GM18870 (cell line): ENCODE results near the gene GALNTL6.
"Not testable (repeated sequence)": the region's sequence is repeated elsewhere in the genome, so short reads cannot be mapped to it uniquely, and the experiment has no call there.

ENCODE experiments used
- ATAC-seq: cut with Tn5 transposase; IDR thresholded peaks from one replicate; pipeline ENCODE4 v1.9.1; 2021; ENCODE audit warnings: moderate library complexity; ENCODE audit not compliant: unreplicated experiment

Gene GALNTL6

DNA sequence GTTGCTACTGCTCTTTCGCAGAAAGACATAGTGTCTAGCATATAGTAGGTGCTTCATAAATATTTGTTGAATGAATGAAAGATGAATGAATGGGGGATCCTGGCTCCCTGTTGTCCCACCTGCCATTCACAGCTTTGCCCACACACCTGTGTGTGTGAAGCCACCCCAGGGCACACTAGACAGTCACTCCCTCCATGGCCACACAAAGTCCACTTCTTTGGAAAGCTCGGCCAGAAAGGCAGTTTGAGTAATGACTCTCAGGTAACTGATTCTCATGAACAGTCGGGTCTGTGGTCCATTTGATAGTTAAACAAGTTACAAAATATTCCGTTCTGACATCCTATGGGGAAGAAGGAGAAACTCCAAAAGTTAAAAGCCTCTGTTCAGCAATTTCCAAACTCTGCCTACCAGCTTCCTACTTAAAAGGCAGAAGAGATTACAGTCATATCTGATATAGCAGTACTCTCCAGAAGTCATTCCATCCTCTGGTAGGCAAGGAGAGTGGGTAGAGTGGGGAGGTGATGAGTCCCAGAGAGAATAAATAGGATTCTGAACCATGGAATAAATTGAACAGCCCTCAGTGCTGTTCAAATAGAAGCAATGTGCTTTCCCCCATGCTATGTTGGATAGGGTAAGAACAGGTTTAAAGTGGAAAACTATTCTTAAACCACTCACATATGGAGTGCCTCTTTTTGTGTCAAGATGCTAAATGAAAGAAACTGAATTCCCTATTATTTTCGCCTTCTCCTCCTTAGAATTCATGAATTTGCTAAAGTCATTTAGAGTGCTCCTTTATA lies 1150.5 kb downstream of the GALNTL6 start:
- ATAC-seq = no peak

DNA sequence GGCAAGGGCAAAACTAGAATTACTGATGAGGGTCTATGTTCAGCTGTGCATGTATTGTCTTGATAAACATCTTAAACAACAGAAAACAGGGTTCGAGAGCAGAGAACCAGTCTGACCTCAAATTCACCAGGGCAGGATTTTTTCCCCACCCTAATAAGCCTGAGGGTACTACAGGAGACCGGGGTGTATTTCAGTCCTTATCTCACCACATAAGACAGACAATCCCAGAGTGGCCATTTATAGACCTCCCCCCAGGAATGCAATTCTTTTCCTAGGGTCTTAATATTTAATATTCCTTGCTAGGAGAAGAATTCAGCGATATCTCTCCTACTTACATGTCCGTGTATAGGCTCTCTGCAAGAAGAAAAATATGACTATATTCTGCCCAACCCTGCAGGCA lies 1157.0 kb downstream of the GALNTL6 start:
- not testable (repeated sequence) for ATAC-seq

DNA sequence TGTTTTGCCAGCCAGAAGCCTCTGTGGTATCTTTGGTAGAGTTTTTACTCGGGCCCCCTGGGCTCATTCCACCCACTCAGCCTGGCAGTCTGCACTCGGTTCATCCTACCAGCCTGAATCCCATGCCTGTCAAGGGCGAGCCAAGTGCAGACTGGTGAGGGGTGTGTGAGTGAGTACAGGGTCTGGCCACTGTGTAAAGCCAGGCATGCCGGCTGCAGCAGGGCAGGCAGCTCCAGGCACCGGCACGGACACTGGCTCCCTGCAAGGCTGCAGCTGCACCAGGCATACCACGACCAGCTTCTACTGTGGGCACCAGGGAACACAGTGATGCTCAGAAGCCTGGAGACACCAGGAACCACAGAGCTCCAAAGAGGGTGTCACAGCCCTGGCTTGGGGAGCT lies 1161.4 kb downstream of the GALNTL6 start:
- ATAC-seq = no peak

DNA sequence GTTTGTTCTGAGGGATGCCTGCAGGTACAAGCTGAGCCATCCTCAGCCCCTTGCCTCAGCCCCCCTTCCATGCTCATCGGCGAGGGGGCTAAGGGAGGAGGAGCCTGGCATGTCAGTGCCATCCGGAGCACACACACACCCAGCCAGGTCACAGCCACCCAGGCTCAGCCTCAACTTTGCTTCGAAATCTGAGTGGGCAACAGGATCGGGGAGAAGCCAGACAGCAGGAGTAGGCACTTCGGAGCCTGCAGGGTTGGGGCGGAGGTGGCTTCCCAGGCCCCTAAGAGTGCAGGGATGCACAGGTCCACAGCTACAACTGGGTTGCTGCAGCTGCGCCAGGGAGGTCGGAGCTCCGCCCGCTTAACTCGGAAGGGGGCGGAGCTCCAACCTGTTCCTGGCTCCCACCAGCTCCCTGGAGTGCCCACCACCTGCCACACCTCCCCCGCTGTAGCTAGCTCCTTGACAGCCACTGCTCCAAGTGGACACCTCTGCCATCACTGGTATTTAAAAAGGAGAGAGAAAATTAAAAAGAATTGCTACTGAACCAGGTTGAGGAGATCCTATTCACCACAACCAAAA lies 1162.5 kb downstream of the GALNTL6 start:
- no peak for ATAC-seq

DNA sequence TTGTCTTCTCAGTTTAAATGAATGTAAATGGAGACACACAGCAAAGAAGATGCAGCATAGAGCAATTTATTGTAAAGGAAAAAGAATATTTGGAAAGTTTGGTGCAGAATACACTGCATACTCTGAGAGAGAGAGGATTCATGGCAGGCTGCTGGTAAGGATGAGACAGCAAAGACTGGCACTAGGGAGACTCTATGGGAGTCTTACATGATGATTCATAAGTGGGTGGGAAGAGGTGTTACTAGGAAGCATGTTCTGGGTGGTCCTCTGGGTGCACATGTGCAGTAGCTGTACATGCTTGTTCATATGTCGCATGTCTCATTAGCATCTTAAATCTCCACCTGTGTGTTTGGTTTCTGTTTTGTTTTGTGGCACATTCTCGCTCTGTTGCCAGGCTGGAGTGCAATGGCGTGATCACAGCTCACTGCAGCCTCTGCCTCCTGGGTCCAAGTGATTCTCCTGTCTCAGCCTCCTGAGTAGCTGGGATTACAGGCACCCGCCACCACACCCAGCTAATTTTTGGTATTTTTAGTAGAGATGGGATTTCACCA lies 1164.4 kb downstream of the GALNTL6 start:
- peak; percentile 61 for ATAC-seq

DNA sequence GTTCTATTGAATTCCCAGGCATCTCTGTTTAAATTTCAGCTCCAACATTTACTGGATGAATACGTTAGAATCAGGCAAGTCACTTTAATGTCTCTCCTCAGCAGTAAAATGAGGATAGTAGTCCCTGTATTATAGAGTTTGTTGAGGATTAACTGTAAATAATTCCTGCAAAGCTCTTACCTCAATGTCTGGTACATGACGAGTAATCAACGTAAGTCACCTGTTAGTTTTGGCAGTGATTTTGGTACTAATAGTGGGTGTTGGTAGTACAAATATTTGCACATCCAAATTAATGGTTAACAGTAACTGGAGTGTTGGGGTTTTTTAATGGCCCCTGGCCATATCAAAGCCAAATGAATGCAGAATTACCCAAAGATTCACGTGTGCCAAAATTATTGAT lies 1165.6 kb downstream of the GALNTL6 start:
- no peak for ATAC-seq

DNA sequence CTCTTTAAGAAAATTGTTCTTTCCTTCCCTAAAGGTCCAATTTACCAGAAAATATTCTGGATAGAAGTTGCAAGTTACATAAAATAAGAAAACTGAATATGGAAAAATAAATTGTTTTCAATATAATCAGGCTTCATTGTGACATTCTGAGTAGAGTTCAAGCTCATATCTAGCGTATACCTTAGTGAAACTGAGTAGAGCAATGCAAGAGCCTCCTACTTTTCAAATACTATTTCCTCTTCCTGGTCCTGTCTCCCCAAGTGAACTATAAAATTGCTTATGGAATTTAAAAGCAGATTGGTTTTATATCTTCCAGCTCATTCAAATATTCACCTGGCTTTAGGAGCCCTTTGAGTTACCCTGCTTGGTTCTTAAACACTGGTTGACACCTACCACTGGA lies 1166.1 kb downstream of the GALNTL6 start:
- no peak for ATAC-seq

DNA sequence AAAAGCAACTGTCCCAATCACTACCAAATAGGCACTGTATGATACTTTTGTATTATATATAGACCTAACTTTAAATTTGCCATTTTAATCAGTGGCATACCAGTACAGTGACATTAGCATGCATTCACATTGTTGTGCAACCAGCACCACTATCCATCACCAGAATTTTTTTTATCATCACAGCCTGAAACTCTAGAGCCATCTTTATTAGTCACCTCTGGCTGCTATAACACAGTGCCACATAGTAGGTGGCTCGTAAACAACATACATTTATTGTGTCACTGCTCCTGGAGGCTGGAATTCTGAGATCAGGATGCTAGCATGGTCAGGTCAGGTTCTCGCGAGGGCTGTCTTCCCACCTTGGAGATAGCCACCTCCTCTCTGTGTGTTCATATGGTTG lies 1167.0 kb downstream of the GALNTL6 start:
- no peak for ATAC-seq

DNA sequence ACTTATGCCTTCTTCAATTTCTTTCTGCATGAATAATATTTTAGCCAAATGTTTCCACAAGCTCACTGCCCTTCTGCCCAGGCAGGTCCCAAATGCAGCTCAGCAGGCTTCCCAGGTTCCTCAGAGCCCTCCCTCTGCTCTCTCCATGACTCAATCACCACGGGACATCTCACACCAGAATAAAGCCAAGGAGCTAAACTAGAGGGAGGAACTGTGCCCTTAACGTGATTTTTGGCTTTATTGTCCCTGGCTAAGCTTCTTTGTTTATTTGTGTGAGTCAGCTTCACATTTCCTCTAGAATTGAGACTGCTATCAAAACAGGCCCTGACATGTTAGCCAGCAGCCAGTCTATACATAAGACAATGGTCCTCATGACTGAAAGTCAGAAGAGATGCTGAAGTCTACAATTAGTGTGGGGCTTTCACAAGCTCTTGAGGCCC lies 1169.0 kb downstream of the GALNTL6 start:
- ATAC-seq = no peak

DNA sequence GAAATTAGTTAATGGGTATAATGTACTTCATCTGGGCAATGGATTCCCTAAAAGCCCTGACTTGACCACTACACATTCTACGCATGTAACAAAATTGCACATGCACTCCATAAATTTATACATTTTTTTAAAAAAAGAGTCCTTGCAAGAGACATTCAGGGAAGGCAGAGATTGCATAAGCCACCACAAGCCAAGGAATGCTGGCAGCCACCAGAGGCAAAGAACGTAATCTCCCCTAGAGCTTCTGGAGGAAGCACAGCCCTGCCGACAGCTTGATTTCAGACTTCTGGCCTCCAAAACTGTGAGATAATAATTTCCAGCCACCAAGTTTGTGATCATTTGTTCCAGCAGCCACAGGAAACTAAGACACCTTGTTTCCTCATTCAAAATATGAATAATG lies 1169.8 kb downstream of the GALNTL6 start:
- no peak for ATAC-seq

DNA sequence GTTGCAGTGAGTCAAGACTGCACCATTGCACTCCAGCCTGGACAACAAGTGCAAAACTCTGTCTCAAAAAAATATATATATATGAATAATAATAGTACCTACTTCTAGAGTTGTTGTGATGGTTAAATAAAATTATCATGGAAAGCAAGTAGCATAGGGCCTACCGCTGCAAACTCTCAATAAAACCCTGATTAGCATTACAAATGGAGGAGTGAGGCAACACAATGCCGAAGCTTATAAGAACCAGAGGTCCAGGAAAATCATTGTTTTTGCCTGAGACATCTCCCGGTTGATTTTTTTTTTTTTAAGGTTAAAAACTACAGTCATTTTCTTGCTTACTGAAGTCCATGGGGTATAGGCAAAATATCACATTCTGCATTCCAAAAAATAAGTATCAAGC lies 1170.4 kb downstream of the GALNTL6 start:
- no peak for ATAC-seq

DNA sequence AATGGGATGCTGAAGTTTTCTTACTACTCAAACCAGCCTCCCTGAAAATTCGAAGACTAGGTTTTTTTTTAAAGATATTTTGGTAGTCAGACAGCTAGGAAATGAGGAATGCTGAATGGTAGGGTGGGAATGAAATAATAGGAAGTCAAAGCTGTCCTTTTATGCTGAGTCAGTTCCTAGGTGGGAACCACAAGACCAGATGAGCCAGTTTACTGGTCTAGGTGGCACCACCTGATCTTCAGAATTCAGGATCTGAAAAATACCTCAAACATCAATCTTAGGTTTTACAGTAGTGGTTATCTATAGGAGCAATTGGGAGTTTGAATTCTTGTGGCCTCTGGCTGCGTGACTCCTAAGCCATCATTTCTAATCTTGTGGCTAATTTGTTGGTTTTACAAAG lies 1172.3 kb downstream of the GALNTL6 start:
- no peak for ATAC-seq

DNA sequence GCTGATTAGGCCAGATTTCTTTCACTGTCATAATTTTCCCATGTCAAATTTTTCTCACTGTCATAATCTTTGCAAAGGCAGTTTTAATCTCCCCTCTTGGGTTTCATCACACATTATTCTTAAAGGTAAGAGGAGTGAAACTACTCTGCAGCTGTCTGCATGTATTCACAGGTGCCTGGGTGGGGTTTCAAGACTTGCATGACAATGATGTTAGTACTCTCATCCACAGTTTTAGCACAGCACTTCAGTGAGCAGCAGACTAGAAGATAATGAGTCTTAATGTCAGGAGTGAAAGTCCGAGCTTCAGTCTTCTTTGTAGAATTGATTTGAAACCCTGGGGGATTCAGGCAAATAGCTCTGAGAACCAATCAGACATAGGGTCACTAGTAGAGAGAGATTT lies 1172.9 kb downstream of the GALNTL6 start:
- peak; percentile 79 for ATAC-seq

DNA sequence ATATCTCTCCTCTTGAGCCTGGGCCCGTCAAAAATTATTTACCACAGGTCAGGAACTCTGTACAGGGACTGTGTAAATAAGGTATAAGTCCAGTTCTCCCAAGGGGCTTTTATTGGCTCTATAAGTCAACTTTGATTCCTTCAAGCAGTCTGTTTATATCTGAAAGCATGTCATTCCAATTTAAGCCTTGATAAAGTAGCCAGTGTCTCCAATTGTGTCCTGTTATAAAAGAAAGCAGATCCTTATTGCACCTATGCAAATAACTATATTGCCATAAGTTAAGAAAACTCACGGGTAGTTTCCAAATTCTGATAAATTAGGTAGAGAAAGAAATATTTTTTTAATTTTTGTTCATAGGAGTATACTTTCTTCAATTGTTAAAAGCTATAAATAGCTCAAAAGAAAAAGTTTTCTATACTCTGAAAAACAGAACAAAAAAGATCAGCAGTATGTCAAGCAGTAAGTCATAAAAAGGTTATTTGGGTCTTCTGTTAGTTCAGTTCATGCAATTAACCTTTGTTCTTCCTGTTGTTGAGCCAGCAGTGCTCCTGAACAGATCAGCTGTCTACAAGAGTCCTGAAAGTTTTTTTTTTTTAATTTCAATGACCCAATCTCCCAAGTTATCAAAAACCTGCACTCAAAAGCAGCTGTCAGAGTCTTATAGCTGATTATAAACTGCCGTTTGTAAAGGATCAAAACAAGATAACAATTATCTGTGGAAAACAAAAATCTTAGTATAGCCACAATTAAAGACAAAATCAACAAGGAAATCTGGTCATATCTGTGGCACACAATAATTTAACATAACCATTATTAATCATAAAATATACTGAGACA lies 1177.0 kb downstream of the GALNTL6 start:
- ATAC-seq = no peak

DNA sequence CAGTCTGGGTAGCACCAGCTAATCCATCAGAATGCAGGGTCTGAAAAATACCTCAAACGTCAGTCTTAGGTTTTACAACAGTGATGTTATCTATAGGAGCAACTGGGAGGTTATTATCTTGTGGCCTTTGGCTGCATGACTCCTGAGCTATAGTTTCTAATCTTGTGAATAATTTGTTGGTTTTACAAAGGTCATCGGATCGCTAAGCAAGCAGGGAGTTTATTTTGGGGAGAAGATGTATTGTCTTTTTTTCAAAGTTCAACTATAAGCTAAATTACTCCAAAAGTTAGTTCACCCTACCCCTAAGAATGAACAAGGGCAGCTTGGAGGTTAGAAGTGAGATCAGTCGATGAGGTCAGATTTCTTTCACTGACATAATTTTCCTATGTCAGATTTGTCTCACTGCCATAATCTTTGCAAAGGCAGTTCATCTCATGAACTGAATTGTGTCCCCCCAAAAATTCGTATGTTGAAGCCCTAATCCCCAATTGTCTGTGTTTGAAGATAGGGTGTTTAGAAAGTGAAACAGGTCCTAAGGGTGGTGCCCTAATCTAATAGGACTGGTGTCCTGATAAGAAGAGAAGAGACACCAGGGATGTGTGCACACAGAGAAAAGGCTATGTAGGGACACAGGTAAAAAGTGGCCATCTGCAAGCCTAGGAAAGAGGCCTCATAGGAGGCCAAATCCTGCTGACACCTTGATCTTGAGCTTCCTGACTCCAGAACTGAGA lies 1179.6 kb downstream of the GALNTL6 start:
- ATAC-seq = no peak

DNA sequence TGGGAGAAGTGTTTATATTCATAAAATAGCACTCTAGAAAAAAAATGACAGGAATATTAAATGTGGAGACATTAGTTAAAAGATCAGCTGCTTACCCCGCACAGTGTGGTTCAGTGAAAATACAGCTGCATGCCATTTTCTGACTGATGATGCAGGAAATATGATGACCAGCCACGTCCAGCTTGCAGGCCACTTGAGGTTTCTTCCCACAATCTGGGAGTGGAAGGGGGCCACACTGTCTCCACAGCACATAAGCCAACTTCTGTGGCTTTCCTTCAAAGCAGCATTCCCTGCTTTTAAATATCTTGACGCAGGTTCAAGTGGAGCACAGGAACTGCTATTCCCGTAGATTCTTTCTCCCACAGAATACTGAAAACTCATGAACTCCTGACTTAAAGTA lies 1182.0 kb downstream of the GALNTL6 start:
- no peak for ATAC-seq

DNA sequence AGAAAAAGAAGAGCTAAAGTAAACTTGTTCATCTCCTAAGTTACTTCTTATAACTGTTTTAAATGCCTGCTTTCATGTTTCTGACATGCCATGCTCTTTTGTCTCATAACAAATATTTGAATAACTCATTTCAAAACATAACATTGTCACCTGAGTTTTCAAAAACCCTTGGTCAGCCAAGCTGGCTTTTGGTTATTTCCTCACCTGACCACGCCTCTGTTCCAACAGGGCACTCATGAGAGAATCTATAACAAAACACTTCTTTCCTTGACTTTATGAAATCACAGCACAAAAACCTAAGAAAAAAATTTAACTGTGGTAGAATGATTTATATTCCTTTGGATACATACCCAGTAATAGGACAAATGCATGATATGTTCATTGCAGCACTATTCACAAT lies 1182.5 kb downstream of the GALNTL6 start:
- no peak for ATAC-seq

DNA sequence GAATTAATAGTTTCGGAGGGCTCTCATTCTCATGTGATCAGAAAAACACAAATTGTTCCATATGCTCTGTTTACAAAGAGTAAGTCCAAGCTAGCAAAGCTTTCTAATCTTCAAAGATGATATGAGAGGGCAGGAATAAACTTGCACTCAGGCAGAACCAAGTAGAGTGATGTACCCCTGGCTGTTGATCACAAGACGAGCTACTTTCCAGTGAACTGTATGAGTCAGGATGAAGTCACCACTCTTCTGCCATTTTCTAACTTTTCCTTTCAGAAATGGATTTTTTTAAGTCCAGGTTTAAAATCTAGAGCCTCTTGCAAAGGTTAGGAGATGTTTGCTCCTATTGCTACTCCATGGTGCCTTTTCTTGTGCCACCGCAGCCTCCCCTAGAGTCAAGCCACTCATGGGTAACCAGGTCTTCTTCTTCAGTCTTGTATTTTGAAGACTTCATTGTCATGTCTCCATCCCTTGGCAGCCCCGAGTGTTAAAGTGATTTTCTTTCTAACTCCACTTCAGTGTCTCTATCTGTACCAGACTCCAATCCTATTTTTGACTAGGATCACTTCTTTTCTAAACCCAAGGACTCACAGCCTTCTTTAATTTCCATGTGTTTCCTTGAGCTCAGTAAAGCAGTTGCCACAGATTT lies 1183.5 kb downstream of the GALNTL6 start:
- no peak for ATAC-seq

DNA sequence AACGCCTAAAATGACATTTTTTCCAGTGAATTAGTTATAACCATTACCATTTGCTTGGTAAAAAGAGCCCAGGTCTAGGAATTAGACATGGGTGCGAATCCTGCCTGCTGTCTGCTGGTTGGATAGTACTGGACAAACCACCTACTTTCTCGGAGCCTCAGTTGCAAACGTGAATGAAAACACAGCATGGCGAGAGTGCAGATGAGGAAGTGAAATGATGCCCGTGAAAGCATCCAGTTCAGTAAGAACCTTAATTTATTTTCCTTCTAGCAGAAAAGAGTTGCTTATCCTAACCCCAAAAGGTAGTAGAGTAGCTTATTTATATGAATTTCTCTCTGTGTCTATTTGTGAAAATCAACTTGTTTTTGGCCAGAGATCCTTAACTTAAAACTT lies 1184.0 kb downstream of the GALNTL6 start:
- no peak for ATAC-seq

DNA sequence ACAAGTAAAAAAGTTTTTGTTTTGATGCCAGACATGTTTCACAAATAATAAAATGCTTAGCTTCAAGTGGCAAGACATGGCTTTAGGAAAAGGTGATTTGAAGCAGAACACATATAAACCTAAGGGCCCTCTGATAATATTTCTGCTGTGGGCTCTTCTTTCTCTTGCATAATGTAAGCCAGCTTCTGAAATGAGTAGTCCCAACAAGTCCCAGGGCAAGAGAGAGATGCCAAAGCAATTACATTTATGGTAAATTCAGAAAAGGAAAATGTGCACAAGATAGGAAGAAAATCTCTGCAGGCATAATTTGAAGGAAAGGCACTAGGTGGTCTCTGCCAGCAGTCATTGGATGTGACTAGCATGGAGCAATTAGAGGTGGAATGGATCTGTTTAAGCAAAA lies 1184.7 kb downstream of the GALNTL6 start:
- ATAC-seq = no peak
